T-helper 17 cell (primary cell): ENCODE measurements around the gene PRKCZ. TPM values are rescaled to one million over a fixed set of nuclear protein-coding genes. Genes with fewer than 3 reads are reported as not detected.

Experiments
- ATAC-seq: fragments of 150-1000 bp; cut with Tn5 transposase; 2 replicates; pipeline ENCODE4 v1.10.0; 2021; ENCODE audit warnings: mild to moderate bottlenecking, moderate library complexity
- DNase-seq, 3 donors: peaks; one replicate each; pipeline versions ENCODE4 v3.0.0 to v3.0.0-alpha.2; 2020 to 2021
- H3K9me3 ChIP-seq: one replicate; pipeline ENCODE4 v1.7.0; 2013; ENCODE audit warnings: low read length, mild to moderate bottlenecking; ENCODE audit not compliant: control insufficient read depth, poor library complexity, severe bottlenecking
- H3K27ac Mint-ChIP-seq: one replicate; pipeline ENCODE4 v1.8.0; 2022; ENCODE audit warnings: mild to moderate bottlenecking, moderate library complexity, mixed read lengths
- H3K27me3 Mint-ChIP-seq: one replicate; pipeline ENCODE4 v1.8.0; 2022; ENCODE audit warnings: mixed read lengths
- H3K36me3 Mint-ChIP-seq: one replicate; pipeline ENCODE4 v1.8.0; 2022; ENCODE audit warnings: low read depth, mixed read lengths
- H3K4me1 Mint-ChIP-seq: one replicate; pipeline ENCODE4 v1.8.0; 2022; ENCODE audit warnings: mild to moderate bottlenecking, mixed read lengths
- H3K4me3 Mint-ChIP-seq: one replicate; pipeline ENCODE4 v1.8.0; 2022; ENCODE audit warnings: mild to moderate bottlenecking, moderate library complexity, mixed read lengths
- total RNA-seq, 4 donors: library from RNA in 2 of 4; stranded (reverse) in 2 of 4; gene quantifications; one replicate each; pipeline ENCODE4 v1.2.3 and lab custom pipeline; 2022 to 2026

Gene PRKCZ
- total RNA-seq, 2 donors from 2014 or later, result 26.0 to 33.5 TPM

- ATAC-seq (no peak), DNase-seq (no peak)
- Mint-ChIP-seq H3K4me3 (no peak overlapping the region), H3K4me1 (peaks cover 20% of the 10 kb centered on the region), H3K36me3 (no peaks in the 10 kb centered on the region), H3K27me3 (no peaks in the 10 kb centered on the region), H3K27ac (no peak overlapping the region)
- no peaks in the 10 kb centered on the region for H3K9me3 ChIP-seq
Observed at GRCh38 chr1:2053784-2054376, 3.7 kb downstream of the PRKCZ start.

DNA sequence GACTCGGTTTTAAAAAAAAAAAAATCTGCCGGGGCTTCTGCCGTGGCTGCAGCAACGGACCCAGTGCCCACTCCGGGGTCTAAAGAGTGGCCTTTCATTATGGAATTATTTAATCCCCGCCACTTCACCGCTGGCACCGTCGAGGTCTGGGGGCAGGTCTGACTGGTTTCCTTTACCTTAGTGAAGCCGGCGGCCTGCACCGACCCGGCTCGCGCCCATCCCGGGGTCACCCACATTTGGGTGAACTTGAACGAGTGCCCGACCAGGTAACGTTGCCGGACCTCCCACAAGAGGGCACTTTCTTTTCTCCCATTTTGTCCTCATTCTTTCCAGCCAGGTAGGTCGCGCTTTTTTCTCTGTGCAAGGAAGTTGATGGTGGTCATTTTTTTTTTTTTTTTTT lies 4.3 kb downstream of the PRKCZ start:
- no peaks in the 10 kb centered on the region for H3K27me3 Mint-ChIP-seq
- no peaks in the 10 kb centered on the region for H3K9me3 ChIP-seq
- H3K4me1 Mint-ChIP-seq, result peaks cover 14% of the 10 kb centered on the region
- ATAC-seq, result no peak
- no peak overlapping the region for H3K4me3 Mint-ChIP-seq
- DNase-seq, result no peak
- H3K27ac Mint-ChIP-seq, result no peak overlapping the region
- no peaks in the 10 kb centered on the region for H3K36me3 Mint-ChIP-seq

DNA sequence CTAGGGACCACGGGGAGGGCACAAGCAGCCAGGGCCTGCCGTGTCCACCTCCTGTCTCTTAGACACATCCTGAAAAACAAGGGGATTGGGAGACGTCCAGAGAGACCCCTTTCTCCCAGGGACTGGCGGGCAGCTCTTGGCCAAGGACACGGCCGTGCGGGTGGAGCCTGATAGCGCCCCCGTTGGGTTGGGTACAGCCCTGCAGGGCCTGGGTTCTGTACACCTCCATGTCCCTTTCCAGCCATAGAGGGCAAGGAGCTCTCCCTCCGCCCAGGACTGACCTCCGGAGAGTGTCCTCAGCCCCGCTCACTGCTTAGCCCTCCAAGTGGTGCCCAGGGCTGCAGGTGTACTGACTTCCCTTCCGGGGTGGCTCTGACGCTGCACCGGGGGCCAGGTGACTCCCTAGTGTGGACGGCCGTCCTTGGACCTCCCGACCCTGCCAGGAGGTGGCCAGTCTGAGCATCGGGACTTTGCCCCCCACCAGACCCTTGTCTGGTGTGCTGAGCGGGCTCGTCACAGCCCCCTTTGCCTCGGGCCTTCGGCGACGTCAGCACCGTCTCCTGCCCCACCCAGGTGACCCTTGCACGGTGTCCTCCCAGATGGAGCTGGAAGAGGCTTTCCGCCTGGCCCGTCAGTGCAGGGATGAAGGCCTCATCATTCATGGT lies 5.8 kb downstream of the PRKCZ start:
- Mint-ChIP-seq H3K4me3 (no peak overlapping the region), H3K27me3 (no peaks in the 10 kb centered on the region), H3K4me1 (peaks cover 14% of the 10 kb centered on the region), H3K36me3 (no peaks in the 10 kb centered on the region), H3K27ac (no peak overlapping the region)
- ATAC-seq (no peak), DNase-seq (no peak)
- H3K9me3 ChIP-seq, result no peaks in the 10 kb centered on the region

GRCh38 chr1:2056955-2057590 lies 6.9 kb downstream of the PRKCZ start:
- no peaks in the 10 kb centered on the region for H3K9me3 ChIP-seq
- Mint-ChIP-seq H3K36me3 (no peaks in the 10 kb centered on the region), H3K27ac (no peak overlapping the region), H3K4me1 (peaks cover 9% of the 10 kb centered on the region), H3K4me3 (no peak overlapping the region), H3K27me3 (no peaks in the 10 kb centered on the region)
- DNase-seq, result no peak
- no peak for ATAC-seq

DNA sequence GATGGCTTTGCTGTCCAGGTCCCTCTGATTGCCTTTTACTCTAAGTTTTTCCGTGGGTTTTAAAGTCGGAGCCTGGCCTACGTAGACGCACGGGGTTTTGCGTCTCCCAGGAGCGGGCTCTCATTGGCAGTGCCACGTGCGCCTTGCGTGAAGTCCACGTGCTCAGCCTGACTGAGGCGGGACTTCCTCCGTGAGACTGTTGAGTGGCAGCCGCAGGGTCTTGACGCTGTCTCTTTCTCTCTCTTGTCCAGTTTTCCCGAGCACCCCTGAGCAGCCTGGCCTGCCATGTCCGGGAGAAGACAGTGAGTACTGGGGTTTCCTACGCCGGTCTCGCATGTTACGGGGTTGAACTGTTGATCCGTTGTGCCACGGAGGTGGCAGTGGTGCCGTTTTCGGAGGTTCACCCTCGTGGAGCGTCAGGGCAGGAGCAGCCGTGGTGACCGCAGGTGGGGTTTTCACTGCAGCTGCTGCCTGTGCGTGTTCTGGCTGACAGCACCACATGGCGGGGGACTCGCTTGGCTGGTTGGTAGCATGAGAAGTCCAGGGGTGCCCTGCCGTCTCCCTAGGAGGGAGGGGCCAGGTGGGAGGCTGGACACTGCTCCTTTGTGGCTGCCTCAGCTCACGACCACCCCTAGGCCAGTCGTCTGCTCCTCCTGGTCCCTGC lies 9.2 kb downstream of the PRKCZ start:
- no peaks in the 10 kb centered on the region for H3K27me3 Mint-ChIP-seq
- H3K4me3 Mint-ChIP-seq, result no peak overlapping the region
- ATAC-seq (no peak), DNase-seq (no peak)
- H3K4me1 Mint-ChIP-seq, result no peaks in the 10 kb centered on the region
- no peak overlapping the region for H3K27ac Mint-ChIP-seq
- peaks cover 8% of the 10 kb centered on the region for H3K36me3 Mint-ChIP-seq
- no peaks in the 10 kb centered on the region for H3K9me3 ChIP-seq

DNA sequence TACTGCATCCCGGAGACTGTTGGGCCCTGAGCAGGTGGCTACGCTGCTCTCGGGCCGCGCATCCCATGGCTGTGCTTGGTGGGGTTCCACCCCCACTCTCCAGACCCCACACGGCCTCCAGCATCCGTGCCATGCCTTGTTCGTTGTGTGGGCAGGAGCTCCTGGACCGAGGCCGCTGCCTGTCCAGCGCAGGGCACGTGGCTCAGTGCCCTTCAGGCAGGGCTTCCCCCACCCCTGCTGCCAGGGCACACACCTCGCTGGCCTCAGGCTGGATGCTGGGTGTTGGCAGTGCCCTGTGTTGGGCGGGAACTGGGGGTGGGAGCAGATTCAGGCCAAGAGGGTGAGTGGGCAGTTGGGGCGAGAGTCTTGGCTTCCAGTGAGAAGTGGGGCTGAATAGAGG lies 9.9 kb downstream of the PRKCZ start:
- Mint-ChIP-seq H3K4me1 (no peaks in the 10 kb centered on the region), H3K4me3 (no peak overlapping the region)
- H3K9me3 ChIP-seq, result no peaks in the 10 kb centered on the region

DNA sequence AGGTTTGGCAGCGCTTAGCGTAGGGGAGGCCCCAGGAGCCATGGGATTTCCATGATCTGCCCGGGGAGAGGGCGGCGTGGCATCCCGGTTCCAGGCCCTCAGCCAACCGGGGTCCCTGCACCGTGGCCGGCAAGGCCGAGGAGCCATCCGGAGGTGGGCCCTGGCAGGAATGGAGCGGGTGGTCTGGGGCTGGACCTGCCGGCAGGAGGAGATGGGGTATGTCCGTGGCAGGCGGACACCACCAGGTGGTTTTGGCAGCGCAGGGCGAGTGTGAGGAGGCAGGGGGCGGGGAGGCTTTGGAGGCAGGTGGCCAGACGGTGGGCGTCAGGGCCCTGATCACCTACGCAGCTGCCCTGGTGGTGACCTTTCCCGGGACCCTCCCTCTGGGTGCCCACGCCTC lies 10.3 kb downstream of the PRKCZ start:
- Mint-ChIP-seq H3K4me3 (no peak overlapping the region), H3K27me3 (no peaks in the 10 kb centered on the region), H3K36me3 (peaks cover 12% of the 10 kb centered on the region), H3K27ac (no peak overlapping the region), H3K4me1 (no peaks in the 10 kb centered on the region)
- ATAC-seq (no peak), DNase-seq (no peak)
- H3K9me3 ChIP-seq, result no peaks in the 10 kb centered on the region

More for the DNA sequence above, 9.9 kb downstream of the PRKCZ start:
- H3K36me3 Mint-ChIP-seq, result peaks cover 12% of the 10 kb centered on the region
- ATAC-seq (no peak), DNase-seq (no peak)
- no peaks in the 10 kb centered on the region for H3K27me3 Mint-ChIP-seq
- no peak overlapping the region for H3K27ac Mint-ChIP-seq

- no peaks in the 10 kb centered on the region for H3K27me3 Mint-ChIP-seq
- no peak for ATAC-seq
- H3K27ac Mint-ChIP-seq, result no peak overlapping the region
Observed at GRCh38 chr1:2061065-2061778, 11.0 kb downstream of the PRKCZ start.

DNA sequence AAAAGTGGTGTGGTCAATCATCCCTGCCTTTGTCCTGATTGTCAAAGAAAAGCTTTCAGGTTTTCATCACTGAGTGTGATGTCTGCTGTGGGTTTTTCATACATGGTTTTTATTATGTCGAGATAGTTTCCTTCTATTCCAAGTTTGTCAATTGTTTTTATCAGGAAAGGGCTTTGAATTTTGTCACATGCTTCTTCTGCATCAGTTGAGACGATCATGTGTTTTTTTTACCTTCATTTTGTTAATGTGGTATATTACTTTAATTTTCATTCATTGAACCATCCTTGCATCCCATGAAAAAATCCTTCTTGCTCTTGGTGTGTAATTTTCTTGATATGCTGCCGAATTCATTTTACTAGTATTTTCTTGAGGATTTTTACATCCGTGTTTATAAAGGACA lies 15.5 kb downstream of the PRKCZ start:
- ATAC-seq, result no peak
- no peak overlapping the region for H3K4me3 Mint-ChIP-seq
- peaks cover 15% of the 10 kb centered on the region for H3K36me3 Mint-ChIP-seq
- no peaks in the 10 kb centered on the region for H3K27me3 Mint-ChIP-seq
- no peak for DNase-seq
- no peaks in the 10 kb centered on the region for H3K9me3 ChIP-seq
- H3K27ac Mint-ChIP-seq, result no peak overlapping the region
- peaks cover 10% of the 10 kb centered on the region for H3K4me1 Mint-ChIP-seq

More at GRCh38 chr1:2061065-2061778, 11.0 kb downstream of the PRKCZ start:
- Mint-ChIP-seq H3K4me3 (no peak overlapping the region), H3K36me3 (peaks cover 12% of the 10 kb centered on the region), H3K4me1 (peaks cover under 1% of the 10 kb centered on the region)
- no peak for DNase-seq
- no peaks in the 10 kb centered on the region for H3K9me3 ChIP-seq

DNA sequence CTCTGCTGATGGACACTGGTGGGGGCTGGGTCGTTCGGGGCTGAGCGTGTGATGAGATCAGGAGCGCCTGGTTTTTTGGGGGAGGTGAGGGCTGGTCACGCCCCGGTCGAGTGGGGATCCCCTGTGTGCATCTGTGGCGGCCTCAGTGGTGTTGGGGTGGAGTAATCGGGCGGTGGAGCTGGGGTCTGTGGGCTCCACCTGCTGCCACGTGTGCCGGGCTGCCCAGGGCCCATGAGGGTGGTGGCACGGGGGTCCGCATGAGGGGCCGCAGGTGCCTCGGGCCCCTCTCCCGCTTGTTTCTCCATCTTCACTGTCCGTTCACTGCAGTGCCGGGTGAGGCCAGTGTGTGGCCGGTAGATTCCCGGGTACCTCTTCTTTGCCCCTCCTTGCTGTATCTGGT lies 17.2 kb downstream of the PRKCZ start:
- no peak for DNase-seq
- no peak overlapping the region for H3K4me3 Mint-ChIP-seq
- no peak for ATAC-seq
- H3K36me3 Mint-ChIP-seq, result peaks cover 13% of the 10 kb centered on the region
- H3K4me1 Mint-ChIP-seq, result peaks cover 17% of the 10 kb centered on the region
- no peak overlapping the region for H3K27ac Mint-ChIP-seq
- no peaks in the 10 kb centered on the region for H3K27me3 Mint-ChIP-seq
- H3K9me3 ChIP-seq, result no peaks in the 10 kb centered on the region

DNA sequence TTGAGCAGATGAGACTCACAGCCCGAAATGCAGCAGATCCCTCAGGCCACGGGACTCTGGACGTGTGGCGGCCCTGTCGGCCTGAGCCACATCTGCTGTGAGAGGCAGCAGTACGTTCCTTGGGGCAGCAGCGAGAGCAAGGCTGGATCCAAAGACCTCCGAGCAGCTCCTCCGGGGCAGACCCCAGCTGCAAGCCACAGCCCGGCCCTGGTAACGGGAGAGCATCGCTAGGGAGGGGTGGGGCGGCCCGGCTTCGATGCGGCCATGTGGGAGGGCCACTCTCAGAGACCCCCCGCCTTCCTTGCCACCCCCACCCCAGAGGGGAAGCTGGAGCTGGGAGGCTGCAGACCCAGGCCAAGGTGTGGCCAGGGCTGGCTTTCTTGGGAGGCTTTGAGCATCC lies 17.8 kb downstream of the PRKCZ start:
- Mint-ChIP-seq H3K4me3 (no peak overlapping the region), H3K27ac (no peak overlapping the region), H3K4me1 (peaks cover 17% of the 10 kb centered on the region), H3K27me3 (no peaks in the 10 kb centered on the region), H3K36me3 (peaks cover 13% of the 10 kb centered on the region)
- no peaks in the 10 kb centered on the region for H3K9me3 ChIP-seq
- DNase-seq, result no peak
- no peak for ATAC-seq

GRCh38 chr1:2068951-2069350 lies 18.7 kb downstream of the PRKCZ start:
- H3K27ac Mint-ChIP-seq, result no peak overlapping the region
- no peaks in the 10 kb centered on the region for H3K27me3 Mint-ChIP-seq
- H3K36me3 Mint-ChIP-seq, result peaks cover 10% of the 10 kb centered on the region
- H3K4me1 Mint-ChIP-seq, result peaks cover 17% of the 10 kb centered on the region
- no peak for DNase-seq
- ATAC-seq, result no peak
- H3K9me3 ChIP-seq, result no peaks in the 10 kb centered on the region
- no peak overlapping the region for H3K4me3 Mint-ChIP-seq

GRCh38 chr1:2070016-2070415 lies 19.8 kb downstream of the PRKCZ start:
- no peak overlapping the region for H3K27ac Mint-ChIP-seq
- DNase-seq, result no peak
- H3K4me3 Mint-ChIP-seq, result no peak overlapping the region
- H3K4me1 Mint-ChIP-seq, result peaks cover 21% of the 10 kb centered on the region
- no peak for ATAC-seq
- H3K36me3 Mint-ChIP-seq, result peaks cover 6% of the 10 kb centered on the region
- H3K27me3 Mint-ChIP-seq, result no peaks in the 10 kb centered on the region
- no peaks in the 10 kb centered on the region for H3K9me3 ChIP-seq
